WTC11 (cell line): Measurements from ENCODE around the gene NXN. TPM values are rescaled to one million over a fixed set of nuclear protein-coding genes. Genes with fewer than 3 reads are reported as not detected.
A peak's percentile ranks its signal among the peaks of the same experiment; 100 is the strongest.

Source experiments
- ATAC-seq: fragments of 200-7000 bp; cut with Tn5 transposase; 2 replicates; pipeline ENCODE4 v1.10.0; 2021; ENCODE audit warnings: mild to moderate bottlenecking, moderate library complexity
- CTCF ChIA-PET: fragments of 300-600 bp; sonication (Branson Sonifier 250); formaldehyde crosslinking; loops from one replicate; lab custom pipeline; 2021; ENCODE audit warnings: antibody characterized with exemption; lab: Charles Lee
- POLR2A ChIA-PET: fragments of 350-600 bp; sonication (Branson Sonifier 250); formaldehyde crosslinking; loops from one replicate; lab custom pipeline; 2021; ENCODE audit warnings: antibody characterized with exemption; lab: Charles Lee
- DNase-seq: peaks from one replicate; pipeline ENCODE4 v3.0.0; 2021; ENCODE audit warnings: low spot score
- H3K27ac Mint-ChIP-seq: 2 replicates; pipeline ENCODE4 v1.8.0; 2021; ENCODE audit warnings: mixed read lengths
- H3K27me3 Mint-ChIP-seq: 2 replicates; pipeline ENCODE4 v1.8.0; 2021; ENCODE audit warnings: low read depth, mild to moderate bottlenecking, moderate library complexity, mixed read lengths
- H3K36me3 Mint-ChIP-seq: 2 replicates; pipeline ENCODE4 v1.8.0; 2021; ENCODE audit warnings: mixed read lengths
- H3K4me1 Mint-ChIP-seq: 2 replicates; pipeline ENCODE4 v1.8.0; 2022; ENCODE audit warnings: mixed read lengths
- H3K4me3 Mint-ChIP-seq: 2 replicates; pipeline ENCODE4 v1.8.0; 2021; ENCODE audit warnings: mild to moderate bottlenecking, moderate library complexity, mixed read lengths
- H3K9me3 Mint-ChIP-seq: 2 replicates; pipeline ENCODE4 v1.8.0; 2021; ENCODE audit warnings: mixed read lengths
- CBFB ChIP-seq: sonication (generic); formaldehyde crosslinking; IDR thresholded peaks from 2 replicates; pipeline ENCODE4 v1.8.1; 2022; ENCODE audit warnings: mild to moderate bottlenecking, low read depth, missing genetic modification reagents
- CDX4 ChIP-seq: fragments of 250-450 bp; sonication (Bioruptor Pico); IDR thresholded peaks from 2 replicates; pipeline ENCODE4 v1.9.0; 2021; ENCODE audit warnings: moderate library complexity, mild to moderate bottlenecking, inconsistent platforms, borderline replicate concordance
- CREM ChIP-seq: sonication (generic); formaldehyde crosslinking; IDR thresholded peaks from 2 replicates; pipeline ENCODE4 v1.8.1; 2022; ENCODE audit warnings: mild to moderate bottlenecking, missing genetic modification reagents, moderate library complexity
- E2F5 ChIP-seq: sonication (generic); formaldehyde crosslinking; IDR thresholded peaks from 2 replicates; pipeline ENCODE4 v1.8.1; 2022; ENCODE audit warnings: mild to moderate bottlenecking, moderate library complexity, missing genetic modification reagents
- ESRRA ChIP-seq: sonication (generic); formaldehyde crosslinking; IDR thresholded peaks from 2 replicates; pipeline ENCODE4 v1.8.1; 2022; ENCODE audit warnings: mild to moderate bottlenecking, missing genetic modification reagents, borderline replicate concordance
- FOXJ3 ChIP-seq: sonication (generic); formaldehyde crosslinking; IDR thresholded peaks from 2 replicates; pipeline ENCODE4 v1.9.0; 2021; ENCODE audit warnings: missing genetic modification reagents, mild to moderate bottlenecking, borderline replicate concordance
- FOXK1 ChIP-seq: sonication (generic); formaldehyde crosslinking; IDR thresholded peaks from 2 replicates; pipeline ENCODE4 v1.8.0; 2022; ENCODE audit warnings: mild to moderate bottlenecking, moderate library complexity, missing genetic modification reagents
- HMGXB4 ChIP-seq: sonication (generic); formaldehyde crosslinking; IDR thresholded peaks from 2 replicates; pipeline ENCODE4 v1.8.1; 2023; ENCODE audit warnings: mild to moderate bottlenecking, moderate library complexity, missing genetic modification reagents
- NFYB ChIP-seq: sonication (generic); formaldehyde crosslinking; conservative IDR thresholded peaks from 2 replicates; pipeline ENCODE4 v1.8.0; 2022; ENCODE audit warnings: low read depth, missing genetic modification reagents
- NR1H2 ChIP-seq: sonication (generic); formaldehyde crosslinking; IDR thresholded peaks from 2 replicates; pipeline ENCODE4 v1.9.0; 2021; ENCODE audit warnings: mild to moderate bottlenecking, moderate library complexity, missing genetic modification reagents
- OVOL2 ChIP-seq: fragments of 250-450 bp; sonication (Bioruptor Pico); IDR thresholded peaks from 2 replicates; pipeline ENCODE4 v1.9.0; 2021; ENCODE audit warnings: mild to moderate bottlenecking, borderline replicate concordance
- PRDM15 ChIP-seq: sonication (generic); formaldehyde crosslinking; IDR thresholded peaks from 2 replicates; pipeline ENCODE4 v1.8.0; 2022; ENCODE audit warnings: missing genetic modification reagents
- PRRX2 ChIP-seq: fragments of 250-450 bp; sonication (Bioruptor Pico); IDR thresholded peaks from 2 replicates; pipeline ENCODE4 v1.8.0; 2021; ENCODE audit warnings: mild to moderate bottlenecking
- SMAD3 ChIP-seq: sonication (generic); formaldehyde crosslinking; IDR thresholded peaks from 2 replicates; pipeline ENCODE4 v1.8.0; 2022; ENCODE audit warnings: missing genetic modification reagents, mild to moderate bottlenecking, borderline replicate concordance
- SOX15 ChIP-seq: fragments of 250-450 bp; sonication (Bioruptor Pico); IDR thresholded peaks from 2 replicates; pipeline ENCODE4 v1.9.0; 2021; ENCODE audit warnings: mild to moderate bottlenecking
- TCF7 ChIP-seq: sonication (generic); formaldehyde crosslinking; IDR thresholded peaks from 2 replicates; pipeline ENCODE4 v1.8.0; 2022; ENCODE audit warnings: mild to moderate bottlenecking, low read depth, missing genetic modification reagents, moderate library complexity
- ZNF121 ChIP-seq: sonication (generic); formaldehyde crosslinking; IDR thresholded peaks from 2 replicates; pipeline ENCODE4 v1.8.0; 2023; ENCODE audit warnings: missing genetic modification reagents
- ZNF425 ChIP-seq: fragments of 250-450 bp; sonication (Bioruptor Pico); conservative IDR thresholded peaks from 2 replicates; pipeline ENCODE4 v1.9.0; 2021; ENCODE audit warnings: mild to moderate bottlenecking
- ZNF671 ChIP-seq: fragments of 250-450 bp; sonication (Bioruptor Pico); IDR thresholded peaks from 2 replicates; pipeline ENCODE4 v1.8.0; 2021; ENCODE audit warnings: mild to moderate bottlenecking
- total RNA-seq: library from RNA; stranded (reverse); gene quantifications from 3 replicates; pipeline ENCODE4 v1.2.3, GENCODE V29; 2021

NXN gene
- total RNA-seq, 1 experiment from 2014 or later, result 96.8 TPM

GRCh38 chr17:1006054-1006453 is 26.5 kb upstream of the NXN start:
- Mint-ChIP-seq H3K27me3 (no peaks in the 10 kb centered on the region), H3K4me1 (peaks cover 7% of the 10 kb centered on the region), H3K36me3 (peaks cover 18% of the 10 kb centered on the region)
- CTCF ChIA-PET, result interaction anchor here (2.4 to 9.1 kb wide), 2 partner anchors 9 to 50 kb away, joined by 9 to 56 read pairs; partner anchors contain the start of gene TIMM22
- TF ChIP-seq SMAD3 (CRISPR knock-in tag) (no peak), CDX4 (no peak), NFYB (CRISPR knock-in tag) (no peak), NR1H2 (CRISPR knock-in tag) (no peak), HMGXB4 (CRISPR knock-in tag) (no peak), E2F5 (CRISPR knock-in tag) (no peak), FOXJ3 (CRISPR knock-in tag) (no peak), ZNF671 (CRISPR knock-in tag) (no peak), ZNF425 (CRISPR knock-in tag) (no peak), ZNF121 (CRISPR knock-in tag) (no peak), PRRX2 (CRISPR knock-in tag) (no peak), ESRRA (no peak), TCF7 (no peak), PRDM15 (CRISPR knock-in tag) (no peak), CREM (CRISPR knock-in tag) (no peak), CBFB (no peak), OVOL2 (no peak)
- TF ChIP-seq, all 79 proteins: peak for 0
- ATAC-seq (peak; percentile 46), DNase-seq (no peak)
- POLR2A ChIA-PET, result no interaction called here
- Mint-ChIP-seq H3K9me3 (no peaks in the 10 kb centered on the region), H3K27ac (no peak overlapping the region), H3K4me3 (no peak overlapping the region)

- ATAC-seq (no peak; the same call in 1 of the 2 replicates), DNase-seq (no peak)
- CTCF ChIA-PET, result interaction anchor here (0.6 to 9.1 kb wide), 5 partner anchors 9 to 282 kb away, joined by 3 to 56 read pairs (median 7); partner anchors contain the start of genes NXN and TIMM22
- Mint-ChIP-seq H3K27me3 (no peaks in the 10 kb centered on the region), H3K27ac (peak overlapping the region; percentile 88)
- TF ChIP-seq FOXK1 (CRISPR knock-in tag) (no peak), ESRRA (no peak), E2F5 (CRISPR knock-in tag) (no peak), ZNF121 (CRISPR knock-in tag) (no peak), SOX15 (CRISPR knock-in tag) (no peak)
- TF ChIP-seq, all 79 proteins: peak for 0
- POLR2A ChIA-PET, result no interaction called here
- peaks cover 7% of the 10 kb centered on the region for H3K4me1 Mint-ChIP-seq
- no peaks in the 10 kb centered on the region for H3K9me3 Mint-ChIP-seq
- peaks cover 24% of the 10 kb centered on the region for H3K36me3 Mint-ChIP-seq
- H3K4me3 Mint-ChIP-seq, result no peak overlapping the region
Observed at GRCh38 chr17:1005361-1005946, 25.9 kb upstream of the NXN start.
